ENCODE data around the gene IGFBP5.

IGFBP5 gene

DNA sequence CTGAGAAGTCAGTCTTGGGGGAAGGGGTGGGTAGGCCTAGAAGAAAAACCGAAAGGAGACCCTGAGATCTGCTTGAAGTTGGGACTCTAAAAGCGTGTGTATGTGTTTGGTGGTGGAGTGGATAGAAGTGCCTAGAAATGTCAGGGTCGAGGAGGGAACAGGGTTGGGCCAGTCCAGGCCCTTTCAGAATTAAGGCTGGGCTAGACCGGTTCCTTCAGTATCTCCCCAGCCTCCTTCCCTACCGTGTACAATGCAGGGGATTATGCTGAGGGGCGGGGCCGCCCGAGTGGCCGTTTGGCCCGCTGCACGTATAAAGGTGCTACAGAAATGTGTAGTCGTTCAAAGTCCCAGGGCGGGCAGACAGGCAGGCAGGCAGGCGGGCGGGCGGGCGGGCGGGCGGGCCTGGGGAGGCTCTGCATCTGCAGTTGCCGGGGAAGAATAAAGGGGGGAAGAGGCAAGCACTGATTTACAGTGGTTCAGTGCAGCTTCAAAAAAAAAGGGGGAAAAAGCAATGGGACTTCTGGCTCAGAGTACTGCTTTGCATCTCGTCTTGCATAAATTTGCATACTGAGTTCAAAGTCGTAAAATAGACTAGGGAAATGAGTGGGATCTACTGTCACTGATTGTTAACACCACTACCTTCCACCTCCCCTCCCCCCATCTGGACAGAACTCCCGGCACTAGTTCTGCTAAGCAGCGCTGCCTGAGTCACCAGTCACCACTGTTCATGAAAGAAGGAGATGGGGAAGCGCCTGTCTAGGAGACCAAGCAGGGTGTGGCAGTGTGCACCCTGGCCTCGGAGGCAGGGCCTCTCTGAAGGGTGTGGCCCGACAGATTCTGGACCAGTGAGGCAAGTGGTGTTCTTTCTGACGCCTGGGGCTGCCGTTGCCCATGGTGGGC lies 58.5 kb downstream of the IGFBP5 start:
- no peak for DNase-seq

DNA sequence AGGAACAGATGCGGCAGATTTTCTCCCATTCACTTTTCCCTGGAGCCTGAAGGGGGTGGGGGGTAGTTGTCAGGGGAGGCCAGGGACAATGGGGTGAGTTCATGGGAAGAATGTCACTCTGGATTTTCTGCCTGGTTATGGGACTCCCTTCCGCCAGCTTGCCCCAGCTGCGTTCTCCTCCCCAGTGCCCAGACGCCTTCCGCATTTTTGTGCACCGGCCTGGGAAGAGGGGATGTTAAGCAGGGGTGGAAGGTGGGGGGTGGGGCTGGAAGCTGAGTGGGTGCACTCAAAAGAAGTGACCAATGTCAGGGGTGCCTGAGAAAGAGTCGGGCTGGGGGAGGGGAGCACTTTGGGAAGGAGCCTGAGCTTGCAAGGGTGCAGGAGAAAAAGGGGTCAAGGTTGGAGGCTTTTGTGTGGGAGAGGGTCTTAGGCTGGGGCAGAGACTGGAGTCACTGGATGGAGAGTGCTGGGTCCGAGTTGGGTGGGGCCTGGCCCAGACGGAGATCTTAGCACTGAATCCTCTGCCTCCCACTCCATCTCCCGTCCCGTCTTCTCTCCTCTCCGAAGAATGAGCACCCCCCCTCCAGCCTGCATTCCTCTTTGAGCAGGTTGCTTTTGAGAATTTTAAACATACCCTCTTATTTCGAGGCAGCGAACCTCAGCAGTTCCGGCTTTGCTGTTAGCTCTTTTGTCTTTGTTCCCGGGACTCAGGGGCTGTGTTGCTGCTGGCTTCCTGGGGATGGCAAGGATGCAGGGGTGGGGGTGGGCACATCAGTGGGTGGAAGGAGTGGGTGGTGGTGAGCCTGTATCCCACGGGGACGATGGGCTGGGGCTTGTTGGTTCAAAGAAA lies 59.4 kb downstream of the IGFBP5 start:
- DNase-seq, result no peak

DNA sequence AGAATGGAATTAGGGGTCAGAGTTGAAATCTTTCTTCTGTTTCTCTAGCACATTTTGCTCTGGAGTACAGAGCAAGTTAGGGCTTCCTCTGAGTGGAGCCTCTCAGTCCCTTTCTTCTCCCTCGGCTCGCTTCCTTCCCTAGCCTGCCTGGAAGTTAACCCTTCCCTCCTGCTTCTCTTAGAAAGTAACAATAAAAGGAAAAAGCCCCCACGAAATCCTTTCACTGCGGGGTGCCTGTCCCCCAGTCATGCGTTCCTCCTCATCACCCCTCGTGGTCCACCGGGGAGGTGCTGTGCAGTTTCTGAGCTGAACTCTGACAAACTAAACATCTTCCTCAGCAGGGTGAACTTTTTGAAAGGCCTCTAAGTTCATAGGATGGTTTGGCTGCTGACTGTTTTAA lies 60.2 kb downstream of the IGFBP5 start:
- DNase-seq, result no peak

DNA sequence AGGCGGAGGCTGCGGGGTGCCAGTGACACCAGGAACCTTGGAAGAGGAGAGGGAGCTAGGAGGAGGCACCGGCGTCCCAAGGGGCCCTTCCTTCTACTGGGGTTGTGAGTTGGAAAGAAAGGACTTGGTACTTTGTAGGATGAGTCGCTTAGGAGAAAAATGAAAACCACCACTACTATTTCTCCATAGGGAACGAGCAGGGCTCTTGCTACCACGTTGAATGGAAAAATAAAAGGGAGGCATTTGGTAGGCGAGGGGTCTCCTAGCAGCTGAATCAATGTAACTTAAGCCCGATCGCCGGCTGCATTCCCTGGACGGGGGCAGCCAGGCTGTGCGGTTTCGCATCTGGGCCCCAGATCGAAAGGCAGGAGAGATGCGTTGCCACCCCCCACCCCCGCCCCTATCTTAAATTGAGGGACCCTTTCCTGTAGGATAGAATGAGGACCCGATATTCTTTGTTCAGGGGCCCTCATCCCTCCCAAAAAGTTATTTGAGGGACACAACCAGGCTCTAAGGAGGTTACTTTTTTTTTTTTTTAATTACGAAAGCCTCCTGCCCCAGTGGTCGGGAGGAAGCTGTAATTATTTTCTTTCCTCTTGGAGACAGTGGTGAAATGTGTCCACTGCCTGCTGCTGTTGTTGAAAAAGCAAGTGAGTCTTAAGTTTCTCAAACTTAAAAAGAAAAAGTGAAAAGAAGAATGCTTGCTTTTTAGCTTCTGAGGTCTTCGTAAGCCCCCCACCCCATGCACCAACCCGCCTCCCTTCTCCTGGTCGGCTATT lies 60.8 kb downstream of the IGFBP5 start:
- no peak for DNase-seq

DNA sequence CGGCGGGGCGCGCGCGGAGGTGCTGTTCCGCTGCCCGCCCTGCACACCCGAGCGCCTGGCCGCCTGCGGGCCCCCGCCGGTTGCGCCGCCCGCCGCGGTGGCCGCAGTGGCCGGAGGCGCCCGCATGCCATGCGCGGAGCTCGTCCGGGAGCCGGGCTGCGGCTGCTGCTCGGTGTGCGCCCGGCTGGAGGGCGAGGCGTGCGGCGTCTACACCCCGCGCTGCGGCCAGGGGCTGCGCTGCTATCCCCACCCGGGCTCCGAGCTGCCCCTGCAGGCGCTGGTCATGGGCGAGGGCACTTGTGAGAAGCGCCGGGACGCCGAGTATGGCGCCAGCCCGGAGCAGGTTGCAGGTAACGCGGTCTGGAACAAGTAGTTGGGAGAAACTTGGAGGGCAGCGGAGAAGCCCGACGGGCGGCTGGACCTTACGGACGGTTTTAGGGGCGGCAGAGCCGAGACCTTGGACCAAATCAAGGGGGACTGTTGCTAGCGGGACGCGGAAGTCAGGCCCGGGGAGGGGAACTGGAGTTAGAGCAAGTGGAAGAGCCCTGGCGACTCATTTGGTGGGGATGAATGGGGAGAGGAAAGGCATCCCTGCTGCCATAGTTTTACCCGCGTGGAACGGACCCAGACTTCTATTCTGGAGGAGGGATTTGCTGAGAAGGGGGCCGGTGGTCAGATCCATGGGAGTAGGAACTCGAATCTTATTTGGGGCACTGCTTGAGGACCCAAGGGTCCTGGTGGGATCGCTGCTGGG lies 61.6 kb downstream of the IGFBP5 start:
- DNase-seq, result no peak

DNA sequence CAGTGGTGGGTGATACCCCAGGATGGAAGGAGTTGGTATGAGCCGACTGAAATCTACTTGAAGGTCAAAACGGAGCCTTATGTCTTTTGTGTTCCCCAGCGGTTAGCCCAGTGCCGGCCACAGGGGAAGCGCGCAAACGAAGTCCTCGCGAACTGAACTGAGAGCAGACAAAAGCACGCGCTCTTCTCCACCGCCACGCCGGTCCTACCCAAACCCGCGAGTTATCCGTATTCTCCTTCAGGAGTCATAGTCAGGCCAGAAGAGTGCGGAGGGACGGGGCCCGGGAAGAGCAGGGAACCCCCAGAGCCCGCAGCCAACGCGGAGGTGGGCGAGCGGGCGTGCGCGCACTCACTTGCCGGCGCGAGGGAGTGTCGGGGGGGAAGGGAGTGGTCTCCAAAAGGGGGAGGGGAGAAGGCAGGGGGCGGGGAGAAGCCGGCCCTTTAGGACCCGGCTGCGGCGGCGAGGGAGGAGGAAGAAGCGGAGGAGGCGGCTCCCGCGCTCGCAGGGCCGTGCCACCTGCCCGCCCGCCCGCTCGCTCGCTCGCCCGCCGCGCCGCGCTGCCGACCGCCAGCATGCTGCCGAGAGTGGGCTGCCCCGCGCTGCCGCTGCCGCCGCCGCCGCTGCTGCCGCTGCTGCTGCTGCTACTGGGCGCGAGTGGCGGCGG lies 62.3 kb downstream of the IGFBP5 start, which contains the start of gene IGFBP2:
IGFBP2 (plus strand) TSS at position 469 of the 664 bp plus-strand sequence; CDS start at position 573, 104 bp downstream.
- DNase-seq, result no peak

DNA sequence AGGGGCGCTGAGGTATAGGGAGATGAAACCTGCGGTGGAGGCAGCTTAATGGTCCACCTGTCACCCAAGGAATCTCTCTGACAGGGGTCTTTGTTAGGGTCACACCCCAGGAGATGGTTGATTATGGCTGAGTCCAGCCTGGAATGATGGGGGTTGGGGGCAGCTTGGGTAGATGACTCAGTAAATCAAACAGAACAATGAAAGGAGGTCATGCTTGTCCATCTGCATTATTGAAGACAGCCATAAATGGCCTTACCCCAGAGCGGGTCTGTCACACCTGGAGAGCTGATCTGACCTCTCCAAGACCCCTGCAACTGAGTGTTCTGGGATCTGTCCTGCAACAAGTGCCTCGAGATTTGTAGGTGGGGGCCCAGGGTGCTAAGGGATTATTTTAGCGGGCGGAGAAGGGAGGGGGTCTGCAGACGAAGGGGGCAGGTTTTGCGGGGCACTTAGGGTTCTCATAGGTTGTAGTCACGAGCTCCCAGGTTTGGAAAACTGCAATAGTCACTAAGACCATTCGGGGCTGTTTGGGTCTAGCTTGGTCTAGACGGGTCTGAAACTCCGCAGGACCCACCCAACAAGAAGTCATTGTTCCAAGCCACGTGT lies 62.9 kb downstream of the IGFBP5 start:
- DNase-seq, result no peak

DNA sequence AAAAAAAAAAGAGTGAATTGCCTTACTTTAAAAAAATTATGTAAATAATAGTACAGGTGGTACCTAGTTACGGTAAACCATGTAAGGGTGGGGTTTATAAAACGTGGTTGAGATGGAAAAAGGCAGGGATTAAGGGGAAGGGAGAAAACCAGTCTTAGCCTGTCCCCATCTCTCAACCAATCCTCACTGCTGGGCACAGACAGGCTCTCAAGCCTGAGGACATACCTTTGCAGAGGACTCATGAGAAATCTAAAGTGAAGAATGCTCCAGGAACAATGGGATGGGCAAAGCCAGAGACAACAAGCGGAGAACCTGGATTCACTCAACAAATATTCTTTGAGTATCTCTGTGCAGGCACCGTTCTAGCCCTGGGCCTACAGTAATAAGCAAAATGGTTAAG lies 65.6 kb downstream of the IGFBP5 start:
- no peak for DNase-seq

DNA sequence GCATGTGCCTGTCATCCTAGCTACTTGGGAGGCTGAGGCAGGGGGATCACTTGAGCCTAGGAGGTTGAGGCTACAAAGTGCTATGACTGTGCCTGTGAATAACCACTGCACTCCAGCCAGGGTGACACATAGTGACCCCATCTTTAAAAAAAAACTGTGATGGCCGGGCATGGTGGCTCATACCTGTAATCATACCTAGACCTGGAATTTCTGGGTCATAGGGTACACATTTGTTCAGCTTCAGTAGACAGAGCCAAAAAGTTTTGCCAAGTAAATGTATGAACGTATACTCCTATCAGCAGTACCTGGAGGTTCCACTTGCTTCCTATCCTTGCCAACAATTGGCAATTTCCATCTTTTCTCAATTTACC lies 68.5 kb downstream of the IGFBP5 start:
- no peak for DNase-seq

DNA sequence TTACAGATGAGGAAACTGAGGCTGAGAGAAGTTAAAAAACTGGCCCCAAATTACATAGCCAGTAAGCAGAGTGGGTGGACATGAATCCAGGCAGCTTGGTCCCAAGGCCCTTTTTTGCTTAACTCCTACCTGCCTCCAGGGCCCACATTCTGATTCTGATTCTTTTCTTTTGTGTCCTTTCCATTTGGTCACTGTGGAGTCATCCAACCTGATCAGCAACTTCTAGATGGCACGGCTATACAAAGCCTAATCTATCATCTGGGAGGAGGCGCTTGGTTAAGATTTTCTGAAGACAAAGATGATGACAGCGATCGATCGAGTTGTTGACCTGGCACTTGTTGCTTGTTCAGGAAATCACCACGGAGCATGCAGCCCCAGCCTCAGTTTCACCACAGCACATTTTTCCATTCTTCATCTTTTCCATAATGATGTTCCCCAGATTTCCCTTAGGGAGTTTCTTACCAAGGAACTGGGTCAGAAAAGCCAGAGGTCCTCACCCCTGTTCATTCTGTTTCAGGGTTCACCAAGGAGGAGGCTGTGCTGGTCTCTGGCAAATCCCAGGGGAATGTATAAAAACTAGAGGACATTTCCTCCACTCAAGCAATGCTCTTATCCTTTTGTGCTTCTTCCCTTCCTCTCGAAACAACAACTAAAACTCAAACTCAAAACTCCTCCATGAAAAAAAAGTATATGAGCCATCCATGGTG lies 69.0 kb downstream of the IGFBP5 start:
- no peak for DNase-seq

DNA sequence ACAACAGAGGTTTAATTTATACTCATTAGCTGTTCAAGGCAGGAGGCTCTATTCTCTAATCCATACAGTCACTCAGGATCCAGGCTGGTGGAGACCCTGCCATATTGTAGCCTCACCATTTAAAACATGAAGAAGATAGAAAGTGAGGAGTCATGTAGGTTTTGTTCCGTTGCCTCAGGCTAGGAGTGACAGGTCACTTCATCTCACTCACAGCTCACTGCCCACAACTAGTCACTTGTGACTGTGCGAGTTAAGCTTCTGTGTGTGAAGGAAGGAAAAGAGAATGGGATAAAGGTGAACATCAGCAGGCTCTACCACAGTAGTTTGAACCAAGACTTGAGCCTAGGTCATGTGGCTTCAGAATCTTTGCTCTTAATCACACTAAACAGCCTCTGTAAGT lies 71.1 kb downstream of the IGFBP5 start:
- no peak for DNase-seq

DNA sequence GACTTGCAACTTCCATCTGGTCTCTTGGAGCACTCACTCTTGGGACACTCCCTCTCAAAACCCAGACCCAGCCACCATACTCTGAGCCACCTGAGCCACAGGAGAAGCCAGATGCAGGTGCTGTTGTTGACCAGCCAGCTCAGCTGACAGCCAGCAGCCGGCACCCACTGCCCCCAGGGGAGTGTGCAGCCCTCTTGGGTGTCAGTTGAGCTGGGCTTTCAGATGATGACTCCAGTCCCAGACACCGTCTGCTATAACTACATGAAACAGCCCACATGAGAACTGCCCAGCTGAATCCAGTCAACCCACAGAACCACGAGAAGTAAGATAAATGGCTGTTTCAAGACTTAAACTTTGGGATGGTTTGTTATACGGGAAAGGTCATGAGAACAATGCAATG lies 72.8 kb downstream of the IGFBP5 start:
- no peak for DNase-seq

All from activated gamma-delta T cell (primary cell).